ENCODE results near the gene SLC12A7.
A peak's percentile ranks its signal among the peaks of the same experiment; 100 is the strongest.

DNA sequence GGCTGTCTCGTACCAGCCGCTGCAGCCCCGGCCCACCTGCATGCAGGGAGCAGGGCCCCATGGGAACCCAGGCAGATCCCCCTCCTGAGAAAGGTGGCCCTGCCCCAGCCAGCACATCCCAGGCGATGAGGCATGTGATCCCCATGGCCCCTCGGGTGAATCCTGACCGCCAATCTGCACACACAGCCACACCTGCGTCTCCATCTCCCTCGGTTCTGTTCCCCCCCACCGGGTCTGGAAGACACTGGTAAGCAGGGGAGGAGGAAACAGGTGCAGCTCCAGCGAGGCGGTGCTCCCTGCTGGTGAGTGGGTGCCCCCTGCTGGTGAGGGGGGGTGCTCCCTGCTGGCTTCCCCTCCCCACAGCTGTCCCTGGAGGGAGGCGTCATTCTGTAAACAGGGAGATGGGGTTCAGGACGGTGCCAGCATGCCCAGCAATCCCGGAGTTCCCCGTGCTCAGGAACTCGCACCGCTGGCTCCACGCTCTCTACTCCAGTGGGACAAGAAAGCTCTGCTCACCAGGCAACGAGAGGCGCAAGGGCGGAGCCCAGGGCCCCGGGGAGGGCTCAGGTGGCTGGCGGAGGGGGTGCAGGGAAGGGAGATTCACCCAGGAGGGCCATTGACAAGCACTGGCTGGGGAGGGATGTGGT, 28.4 kb upstream of the SLC12A7 start:
- TF ChIP-seq ZFP36 (IDR thresholded peaks at IDR 0.05; ENCODE audit: low read depth, low read length, partially characterized antibody) (no peak), HNRNPLL (IDR thresholded peaks at IDR 0.05; ENCODE audit: low read depth, low read length, poor library complexity, severe bottlenecking) (no peak), TAF1 (IDR thresholded peaks at IDR 0.05; ENCODE audit: control insufficient read depth, extremely low read depth, insufficient read depth, low read length, severe bottlenecking) (no peak), CEBPB (tag; IDR thresholded peaks at IDR 0.05) (no peak), PREB (CRISPR knock-in tag; IDR thresholded peaks at IDR 0.05) (no peak), PHF8 (IDR thresholded peaks at IDR 0.05; ENCODE audit: borderline replicate concordance, low read length) (no peak), RERE (CRISPR knock-in tag; IDR thresholded peaks at IDR 0.05; ENCODE audit: borderline replicate concordance) (no peak), RAD21 (CRISPR knock-in tag; conservative IDR thresholded peaks at IDR 0.05 in 1 of 2, IDR thresholded peaks at IDR 0.05 in 1 of 2) (peak; percentile 94 to 99), ZBTB43 (CRISPR knock-in tag; IDR thresholded peaks at IDR 0.05) (no peak), FOXK2 (conservative IDR thresholded peaks at IDR 0.05 in 1 of 2, IDR thresholded peaks at IDR 0.05 in 1 of 2; ENCODE audit: low read depth in 2 of 2) (peak; percentile 59 to 64; a peak in 2 of 4 replicates), HMGXB4 (CRISPR knock-in tag; IDR thresholded peaks at IDR 0.05) (no peak)
- TF ChIP-seq, protein P1, sequence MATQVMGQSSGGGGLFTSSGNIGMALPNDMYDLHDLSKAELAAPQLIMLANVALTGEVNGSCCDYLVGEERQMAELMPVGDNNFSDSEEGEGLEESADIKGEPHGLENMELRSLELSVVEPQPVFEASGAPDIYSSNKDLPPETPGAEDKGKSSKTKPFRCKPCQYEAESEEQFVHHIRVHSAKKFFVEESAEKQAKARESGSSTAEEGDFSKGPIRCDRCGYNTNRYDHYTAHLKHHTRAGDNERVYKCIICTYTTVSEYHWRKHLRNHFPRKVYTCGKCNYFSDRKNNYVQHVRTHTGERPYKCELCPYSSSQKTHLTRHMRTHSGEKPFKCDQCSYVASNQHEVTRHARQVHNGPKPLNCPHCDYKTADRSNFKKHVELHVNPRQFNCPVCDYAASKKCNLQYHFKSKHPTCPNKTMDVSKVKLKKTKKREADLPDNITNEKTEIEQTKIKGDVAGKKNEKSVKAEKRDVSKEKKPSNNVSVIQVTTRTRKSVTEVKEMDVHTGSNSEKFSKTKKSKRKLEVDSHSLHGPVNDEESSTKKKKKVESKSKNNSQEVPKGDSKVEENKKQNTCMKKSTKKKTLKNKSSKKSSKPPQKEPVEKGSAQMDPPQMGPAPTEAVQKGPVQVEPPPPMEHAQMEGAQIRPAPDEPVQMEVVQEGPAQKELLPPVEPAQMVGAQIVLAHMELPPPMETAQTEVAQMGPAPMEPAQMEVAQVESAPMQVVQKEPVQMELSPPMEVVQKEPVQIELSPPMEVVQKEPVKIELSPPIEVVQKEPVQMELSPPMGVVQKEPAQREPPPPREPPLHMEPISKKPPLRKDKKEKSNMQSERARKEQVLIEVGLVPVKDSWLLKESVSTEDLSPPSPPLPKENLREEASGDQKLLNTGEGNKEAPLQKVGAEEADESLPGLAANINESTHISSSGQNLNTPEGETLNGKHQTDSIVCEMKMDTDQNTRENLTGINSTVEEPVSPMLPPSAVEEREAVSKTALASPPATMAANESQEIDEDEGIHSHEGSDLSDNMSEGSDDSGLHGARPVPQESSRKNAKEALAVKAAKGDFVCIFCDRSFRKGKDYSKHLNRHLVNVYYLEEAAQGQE (IDR thresholded peaks at IDR 0.05; ENCODE audit: borderline replicate concordance), result peak; percentile 94
- TF ChIP-seq, protein P1 (CRISPR knock-in tag; IDR thresholded peaks at IDR 0.05; ENCODE audit: low read depth), result no peak

Data from K562 (cell line).